Activated T-cell treated with anti-CD3 and anti-CD28 coated beads, Interleukin-2, amount 50 U/mL, for 1 hour (primary cell): ENCODE data around the gene GLIS1.
A peak's percentile ranks its signal among the peaks of the same experiment; 100 is the strongest.
"Not testable (repeated sequence)": the region's sequence is repeated elsewhere in the genome, so short reads cannot be mapped to it uniquely, and the experiment has no call there.

Experiments
- DNase-seq: peaks from one replicate; pipeline ENCODE4 v3.0.0-alpha.2; 2020

Gene GLIS1

GRCh38 chr1:53739109-53739681 lies at the start of gene GLIS1:
Gene GLIS1 (minus strand): TSS chr1:53739164. CDS start chr1:53738064, 1,100 bp downstream.
- peak; percentile 49 for DNase-seq

- DNase-seq = no peak
These were observed 48.7 kb upstream of the GLIS1 start for GRCh38 chr1:53787655-53788054.

- no peak for DNase-seq
These were observed 44.1 kb upstream of the GLIS1 start for GRCh38 chr1:53783056-53783455.

DNA sequence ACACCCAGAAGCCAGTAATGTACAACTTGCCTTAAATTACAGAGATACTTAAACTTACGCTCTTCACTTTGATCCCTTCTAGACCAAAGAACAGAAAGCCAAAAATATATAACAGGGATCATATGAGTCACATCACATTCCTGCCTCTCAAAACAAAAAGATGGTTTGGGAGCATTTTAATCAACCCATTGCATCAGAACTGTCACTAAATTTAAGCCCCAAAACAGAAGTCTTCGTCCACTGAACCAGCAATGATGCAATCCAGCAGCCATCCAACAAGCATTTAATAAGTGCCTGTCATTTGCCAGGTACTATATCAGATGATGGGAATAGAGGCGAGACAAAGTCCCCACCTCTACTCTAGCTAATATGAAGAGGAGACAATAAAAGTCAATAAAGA lies 42.7 kb upstream of the GLIS1 start:
- no peak for DNase-seq

DNA sequence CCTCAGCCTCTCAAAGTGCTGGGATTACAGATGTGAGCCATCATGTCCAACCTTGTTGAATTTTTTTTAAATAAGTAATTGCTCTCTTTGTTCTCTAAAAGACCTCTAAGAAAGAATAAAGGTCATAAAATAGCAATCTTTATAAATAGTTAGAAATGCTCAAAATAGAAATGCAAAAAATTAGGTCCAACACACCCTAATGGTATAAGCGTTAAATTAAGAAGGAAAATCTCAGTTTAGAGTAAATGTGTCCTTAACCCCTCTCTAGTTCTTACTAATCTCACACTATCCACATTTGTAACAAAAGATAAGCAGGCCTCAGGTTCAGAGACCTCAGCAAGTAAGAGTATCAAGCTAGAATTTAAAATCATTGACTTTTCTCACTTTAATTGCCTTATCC lies 38.3 kb upstream of the GLIS1 start:
- DNase-seq = no peak

- DNase-seq = no peak
These were observed 32.7 kb upstream of the GLIS1 start for GRCh38 chr1:53771648-53772047.

DNA sequence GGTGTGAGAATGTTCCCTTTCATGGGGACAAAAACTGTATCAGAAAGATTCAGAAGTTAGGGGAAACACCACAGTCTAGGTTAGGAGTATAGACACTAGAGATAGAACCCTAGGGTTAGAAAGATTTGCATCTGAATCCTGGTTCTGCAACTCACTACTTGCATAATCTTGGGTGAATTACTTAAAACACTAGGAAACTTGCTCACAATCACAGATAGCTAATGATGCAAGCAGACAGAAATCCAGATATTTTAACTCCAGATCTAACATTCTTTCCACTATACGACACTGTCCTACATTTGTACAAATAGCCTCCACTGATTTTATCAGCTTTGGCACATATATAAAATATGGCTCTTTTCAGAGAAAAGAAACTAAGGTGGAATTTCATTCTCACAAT lies 30.8 kb upstream of the GLIS1 start:
- DNase-seq = no peak

GRCh38 chr1:53769184-53769583 lies 30.2 kb upstream of the GLIS1 start:
- no peak for DNase-seq

DNA sequence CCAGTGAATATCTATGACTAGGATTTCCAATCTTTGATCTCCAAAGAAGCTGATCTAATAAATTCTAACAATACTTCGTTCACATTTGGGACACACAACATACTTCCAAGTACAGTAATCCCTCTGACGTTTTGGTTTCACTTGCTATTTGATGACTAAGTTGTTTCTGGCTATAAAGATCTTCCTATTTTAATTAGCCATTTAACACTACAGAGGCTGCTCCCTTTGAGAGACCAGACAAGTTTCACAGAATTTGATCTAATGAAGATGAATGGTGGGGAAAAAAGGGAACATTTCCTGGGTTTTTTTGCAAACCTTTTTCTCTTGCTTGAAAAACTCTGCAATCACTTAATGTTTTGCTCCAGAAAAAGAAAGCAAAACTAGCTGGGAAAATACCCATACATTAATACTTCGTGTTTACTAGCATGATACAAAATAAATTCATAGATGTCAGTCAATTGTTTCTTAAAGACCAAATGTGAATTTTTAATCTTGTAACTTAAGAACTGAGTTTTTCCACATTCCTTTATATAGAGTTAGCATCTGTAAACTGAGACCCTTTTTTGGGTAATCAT lies 28.0 kb upstream of the GLIS1 start:
- no peak for DNase-seq

- no peak for DNase-seq
These were observed 27.3 kb upstream of the GLIS1 start for GRCh38 chr1:53766194-53766742.

GRCh38 chr1:53765657-53766056 lies 26.7 kb upstream of the GLIS1 start:
- DNase-seq = no peak

- DNase-seq = no peak
These were observed 24.9 kb upstream of the GLIS1 start for GRCh38 chr1:53763911-53764310.

- DNase-seq = no peak
These were observed 24.5 kb upstream of the GLIS1 start for GRCh38 chr1:53763461-53763860.

DNA sequence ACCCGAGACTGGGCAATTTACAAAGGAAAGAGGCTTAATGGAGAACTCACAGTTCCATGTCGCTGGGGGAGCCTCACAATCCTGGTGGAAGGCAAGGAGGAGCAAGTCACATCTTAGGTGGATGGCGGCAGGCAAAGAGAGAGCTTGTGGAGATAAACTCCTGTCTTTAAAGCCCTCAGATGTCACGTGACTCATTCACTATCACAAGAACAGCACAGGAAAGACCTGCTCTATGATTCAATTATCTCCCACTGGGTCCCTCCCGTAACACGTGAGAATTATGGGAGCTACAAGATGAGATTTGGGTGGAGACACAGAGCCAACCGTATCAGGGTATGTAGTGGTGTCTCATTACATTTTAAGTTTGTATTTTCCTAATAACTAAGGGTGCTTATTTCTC lies 21.5 kb upstream of the GLIS1 start:
- not testable (repeated sequence) for DNase-seq

- DNase-seq = no peak
These were observed 16.9 kb upstream of the GLIS1 start for GRCh38 chr1:53755874-53756273.

DNA sequence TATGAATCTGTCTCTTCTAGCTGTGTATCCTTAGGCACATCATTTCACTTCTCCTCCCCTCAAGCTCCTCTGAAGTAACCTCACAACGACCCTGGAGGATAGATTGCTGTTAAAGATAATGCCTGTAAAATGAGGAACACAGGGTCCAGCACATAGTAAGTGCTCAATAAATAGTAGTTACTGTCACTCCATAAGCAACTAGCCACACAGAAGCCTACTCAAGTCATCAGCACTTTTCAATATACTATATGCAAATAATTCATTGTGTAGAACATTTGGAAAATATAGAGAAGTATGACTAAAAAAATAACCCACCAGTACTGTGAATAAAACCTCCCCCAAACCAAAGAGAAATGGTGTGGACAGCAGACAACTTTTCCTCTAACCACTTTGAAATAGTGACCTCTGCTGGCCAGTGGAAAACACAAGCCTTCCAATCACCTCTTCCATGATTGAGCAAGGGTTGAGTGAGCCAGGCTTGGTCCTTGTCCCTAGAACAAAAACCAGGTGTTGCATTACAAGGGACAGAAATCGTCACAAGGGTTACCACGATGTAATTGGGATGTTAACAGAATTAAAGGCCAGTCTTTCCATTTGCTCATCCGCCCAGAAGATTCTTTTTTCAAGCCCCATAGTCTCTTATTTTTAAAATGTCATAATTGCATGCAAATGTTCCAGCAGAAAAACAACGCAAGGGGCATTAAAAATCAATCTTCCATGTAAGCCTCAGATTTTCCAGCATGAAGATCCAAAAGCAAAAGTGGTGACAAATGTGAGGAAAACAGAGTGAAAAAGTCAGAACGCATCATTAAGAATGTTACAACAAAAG lies 15.7 kb upstream of the GLIS1 start:
- DNase-seq = no peak

- no peak for DNase-seq
These were observed 13.3 kb upstream of the GLIS1 start for GRCh38 chr1:53752281-53752680.

- DNase-seq = no peak
These were observed 8.9 kb upstream of the GLIS1 start for GRCh38 chr1:53747841-53748240.

GRCh38 chr1:53740621-53741105 lies 1.7 kb upstream of the GLIS1 start:
- DNase-seq = no peak

DNA sequence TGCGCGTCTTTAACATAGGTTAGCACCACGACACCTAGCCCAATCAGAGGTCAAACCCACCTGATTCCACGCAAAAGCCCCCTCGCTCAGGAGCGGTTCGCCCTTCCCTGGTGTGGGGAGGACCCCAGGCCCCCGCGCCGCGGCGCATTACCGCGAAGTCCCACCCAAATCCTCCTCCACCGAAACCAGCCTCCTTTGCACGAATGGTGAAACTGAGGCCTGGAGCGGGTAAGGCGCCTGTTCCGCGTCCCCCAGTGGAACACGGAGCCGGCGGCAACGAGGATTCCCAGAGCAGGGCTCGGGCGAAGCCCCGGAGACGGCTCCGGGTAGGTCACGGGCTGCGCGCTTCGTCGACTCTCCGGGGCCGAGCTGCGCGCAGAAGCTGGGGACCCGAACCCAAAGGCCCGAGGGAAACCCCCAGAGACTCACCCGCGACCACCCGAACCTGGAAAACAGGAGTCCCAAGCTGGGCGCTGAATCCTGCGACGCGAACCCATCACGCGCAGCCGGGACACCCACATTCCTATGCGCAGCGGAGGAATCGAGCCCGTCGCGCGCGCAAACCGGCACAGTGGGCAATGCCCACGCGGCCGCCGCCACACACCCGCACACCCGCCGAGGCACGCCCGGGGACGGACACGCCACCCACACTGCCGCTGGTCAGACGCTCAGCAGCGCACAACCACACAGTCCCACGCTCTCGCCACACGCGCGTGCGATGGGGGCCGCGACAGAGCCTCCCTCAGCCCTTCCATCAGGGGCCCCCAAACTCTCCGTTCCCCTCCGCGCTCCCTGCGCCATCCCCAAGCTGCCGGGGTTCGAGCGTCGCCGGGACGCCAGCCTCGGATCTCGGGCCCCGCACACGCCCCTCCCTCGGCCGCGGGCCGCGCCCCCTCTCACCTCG lies 507 bp downstream of the GLIS1 start:
- DNase-seq = no peak

DNA sequence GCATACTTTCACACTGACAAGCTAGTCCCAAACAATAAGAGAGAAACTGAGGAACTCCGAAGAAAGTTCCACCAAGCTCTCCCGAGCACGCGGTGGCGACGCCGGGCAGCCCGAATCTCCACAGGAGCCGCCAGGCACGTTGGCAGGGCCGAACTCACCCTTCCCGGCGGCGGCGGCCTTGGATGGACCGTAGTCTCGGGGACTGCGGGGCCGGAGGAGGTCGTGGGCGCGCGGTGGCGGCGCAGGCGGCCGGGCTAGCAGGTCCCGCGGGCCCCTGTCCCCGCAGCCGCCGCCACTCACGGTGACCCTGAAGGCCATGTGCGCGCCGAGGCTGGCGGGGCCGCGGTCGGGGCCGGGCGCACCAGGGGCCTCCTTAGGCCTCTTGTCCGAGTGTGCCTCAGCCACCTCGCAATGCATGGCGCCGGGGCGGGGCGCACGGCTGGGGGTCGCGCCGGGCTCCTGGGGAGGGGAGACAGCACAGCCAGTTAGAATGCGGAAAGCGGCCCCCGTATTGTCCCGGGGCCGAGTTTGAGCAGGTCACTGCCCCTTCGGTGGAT lies 1.2 kb downstream of the GLIS1 start:
- DNase-seq = no peak

DNA sequence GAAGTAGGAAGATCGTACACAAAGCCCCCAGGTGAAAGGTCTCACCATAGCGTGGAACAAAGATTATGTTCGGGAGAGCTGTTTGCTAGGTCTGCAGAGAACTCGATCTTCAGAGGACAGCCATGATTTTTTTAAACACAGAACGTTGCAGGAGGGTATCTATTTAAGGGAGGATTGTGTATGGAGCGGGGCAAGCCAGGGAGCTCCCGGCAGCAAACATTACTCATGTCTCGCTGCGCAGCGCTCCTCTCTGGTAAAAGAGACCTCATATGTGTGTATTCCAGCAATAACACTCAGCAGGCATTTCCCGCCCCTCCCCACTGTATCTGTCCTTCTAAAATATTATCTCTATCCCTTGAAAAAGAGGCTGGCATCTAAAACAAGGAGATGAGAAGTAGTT lies 2.7 kb downstream of the GLIS1 start:
- DNase-seq = no peak
